HepG2 (cell line): ENCODE measurements around the gene RNASE4. TPM values are rescaled to one million over a fixed set of nuclear protein-coding genes. Genes with fewer than 3 reads are reported as not detected.

ENCODE experiments used
- BORCS8-MEF2B ChIP-seq: sonication (generic); formaldehyde crosslinking; IDR thresholded peaks from 2 replicates; pipeline ENCODE4 v1.8.0; 2022; ENCODE audit warnings: mild to moderate bottlenecking, missing genetic modification reagents
- CHD2 ChIP-seq: IDR thresholded peaks from 2 replicates; pipeline ENCODE4 v1.6.1; 2011; ENCODE audit warnings: low read depth, low read length, improper control_type of control experiment
- FLYWCH1 ChIP-seq: sonication (generic); formaldehyde crosslinking; IDR thresholded peaks from 2 replicates; pipeline ENCODE4 v1.8.1; 2023; ENCODE audit warnings: mild to moderate bottlenecking, missing genetic modification reagents
- JUND ChIP-seq: sonication (generic); formaldehyde crosslinking; IDR thresholded peaks from 2 replicates; pipeline ENCODE4 v1.8.0; 2022; ENCODE audit warnings: mild to moderate bottlenecking, missing genetic modification reagents
- KLF12 ChIP-seq: sonication (generic); formaldehyde crosslinking; IDR thresholded peaks from 2 replicates; pipeline ENCODE4 v1.4.0; 2020; ENCODE audit warnings: missing genetic modification reagents, borderline replicate concordance
- KLF15 ChIP-seq: sonication (generic); formaldehyde crosslinking; IDR thresholded peaks from 2 replicates; pipeline ENCODE4 v1.8.1; 2023; ENCODE audit warnings: borderline replicate concordance, mild to moderate bottlenecking, inconsistent platforms, missing genetic modification reagents, mixed read lengths
- POLR2G ChIP-seq: fragments of 200-400 bp; formaldehyde crosslinking; IDR thresholded peaks from 2 replicates; pipeline ENCODE4 v1.6.1; 2018; ENCODE audit warnings: mild to moderate bottlenecking, low read depth, low read length, moderate library complexity
- SP4 ChIP-seq: sonication (generic); formaldehyde crosslinking; IDR thresholded peaks from 2 replicates; pipeline ENCODE4 v1.8.1; 2023; ENCODE audit warnings: mild to moderate bottlenecking, missing genetic modification reagents
- TEAD2 ChIP-seq: sonication (generic); formaldehyde crosslinking; IDR thresholded peaks from 2 replicates; pipeline ENCODE4 v1.9.0; 2021; ENCODE audit warnings: missing genetic modification reagents
- YEATS2 ChIP-seq: sonication (generic); formaldehyde crosslinking; IDR thresholded peaks from 2 replicates; pipeline ENCODE4 v1.4.0; 2020; ENCODE audit warnings: missing genetic modification reagents, borderline replicate concordance
- ZFP82 ChIP-seq: sonication (generic); formaldehyde crosslinking; IDR thresholded peaks from 2 replicates; pipeline ENCODE4 v1.5.1; 2020; ENCODE audit warnings: mild to moderate bottlenecking, missing genetic modification reagents, borderline replicate concordance
- ZFYVE20 ChIP-seq: sonication (generic); formaldehyde crosslinking; IDR thresholded peaks from 2 replicates; pipeline ENCODE4 v1.8.0; 2023; ENCODE audit warnings: low read depth, mild to moderate bottlenecking, moderate library complexity, missing genetic modification reagents, borderline replicate concordance
- ZNF225 ChIP-seq: sonication (generic); formaldehyde crosslinking; IDR thresholded peaks from 2 replicates; pipeline ENCODE4 v1.4.0; 2020; ENCODE audit warnings: mild to moderate bottlenecking, missing genetic modification reagents
- ZNF230 ChIP-seq: sonication (generic); formaldehyde crosslinking; IDR thresholded peaks from 2 replicates; pipeline ENCODE4 v1.4.0; 2020; ENCODE audit warnings: mild to moderate bottlenecking, missing genetic modification reagents
- ZNF264 ChIP-seq: sonication (generic); formaldehyde crosslinking; IDR thresholded peaks from 2 replicates; pipeline ENCODE4 v1.4.0; 2020; ENCODE audit warnings: missing genetic modification reagents
- ZNF329 ChIP-seq: sonication (generic); formaldehyde crosslinking; IDR thresholded peaks from 2 replicates; pipeline ENCODE4 v1.9.0; 2021; ENCODE audit warnings: low read depth, mild to moderate bottlenecking, missing genetic modification reagents
- ZNF350 ChIP-seq: sonication (generic); formaldehyde crosslinking; IDR thresholded peaks from 2 replicates; pipeline ENCODE4 v1.4.0; 2020; ENCODE audit warnings: mild to moderate bottlenecking, low read depth, missing genetic modification reagents, borderline replicate concordance
- ZNF577 ChIP-seq: sonication (generic); formaldehyde crosslinking; IDR thresholded peaks from 2 replicates; pipeline ENCODE4 v1.4.0; 2020; ENCODE audit warnings: mild to moderate bottlenecking, low read depth, missing genetic modification reagents, borderline replicate concordance
- ZNF644 ChIP-seq: IDR thresholded peaks from 2 replicates; pipeline ENCODE4 v1.6.1; 2016; ENCODE audit warnings: low read depth
- polyA plus RNA-seq, 8 experiments: library from polyadenylated mRNA; depleted of rRNA in 3 of 8; stranded (reverse) in 7 of 8; unstranded in 1 of 8; fragments of >200 nt; fragmentation: Illumina TruSeq in 4 of 8; extraction: Trizol in 4 of 8; gene quantifications; 2 replicates each; pipeline versions ENCODE4 v1.2.1 to v1.2.3, GENCODE V29; 2011 to 2016; ENCODE audit warnings: low read depth in 4 of 8, missing spikeins in 1 of 8, mixed read lengths in 1 of 8; ENCODE audit not compliant: insufficient read depth in 1 of 8
- total RNA-seq, 5 experiments: library from RNA; depleted of rRNA; stranded (reverse); fragments of >200 nt; fragmentation: Illumina TruSeq; extraction: Trizol; gene quantifications; 2 replicates each; pipeline ENCODE4 v1.2.3, GENCODE V29; 2016; ENCODE audit warnings: low read depth in 1 of 5
- TF ChIP-seq, protein P1 (sequence below): sonication (generic); formaldehyde crosslinking; IDR thresholded peaks from 2 replicates; pipeline ENCODE4 v1.8.1; 2022; ENCODE audit warnings: low read depth, mild to moderate bottlenecking, missing genetic modification reagents
- TF ChIP-seq, protein P2 (sequence below): sonication (generic); formaldehyde crosslinking; IDR thresholded peaks from 2 replicates; pipeline ENCODE4 v1.4.0; 2020; ENCODE audit warnings: missing genetic modification reagents
- TF ChIP-seq, protein P3 (sequence below): fragments of 450-650 bp; IDR thresholded peaks from 2 replicates; pipeline ENCODE4 v1.6.1; 2016
- TF ChIP-seq, protein P4 (sequence below): sonication (generic); formaldehyde crosslinking; conservative IDR thresholded peaks from 2 replicates; pipeline ENCODE4 v1.4.0; 2020; ENCODE audit warnings: missing genetic modification reagents

RNASE4 gene
- total and polyA plus RNA-seq, 2 of the 13 experiments (the other 11 are each of a cell fraction or from before 2014, with no cell fraction given) = 109 to 983 TPM

DNA sequence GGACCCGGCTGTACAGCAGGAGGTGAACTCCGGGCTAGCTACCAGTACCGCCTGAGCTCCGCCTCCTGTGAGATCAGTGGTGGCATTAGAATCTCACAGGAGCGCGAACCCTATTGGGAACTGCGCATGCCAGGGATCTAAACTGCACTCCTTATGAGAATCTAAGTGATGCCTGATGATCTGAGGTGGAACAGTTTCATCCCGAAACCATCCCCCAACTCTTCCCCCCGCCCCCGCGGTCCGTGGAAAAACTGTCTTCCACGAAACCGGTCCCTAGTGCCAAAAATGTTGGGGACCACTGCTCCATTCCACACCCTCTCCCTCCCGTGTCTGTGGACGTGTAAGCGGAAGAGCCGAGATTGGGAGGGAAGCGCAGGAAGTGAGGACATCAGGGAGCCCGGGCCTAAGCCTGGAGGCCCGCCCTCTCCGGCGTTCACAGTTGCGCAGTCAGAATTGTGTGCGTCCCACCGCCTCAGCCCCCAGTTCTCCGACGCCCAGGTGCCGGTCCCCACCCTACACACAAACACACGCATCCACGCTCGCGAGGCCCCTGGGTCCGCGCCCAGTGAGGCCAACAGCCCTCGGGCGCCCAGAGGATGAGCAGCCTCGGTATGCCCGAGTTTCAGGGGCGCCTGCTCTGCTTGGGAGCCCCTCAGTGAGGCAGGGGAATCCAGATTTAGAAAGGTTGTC is 1.8 kb upstream of the RNASE4 start (continued):
- TF ChIP-seq, protein P1, sequence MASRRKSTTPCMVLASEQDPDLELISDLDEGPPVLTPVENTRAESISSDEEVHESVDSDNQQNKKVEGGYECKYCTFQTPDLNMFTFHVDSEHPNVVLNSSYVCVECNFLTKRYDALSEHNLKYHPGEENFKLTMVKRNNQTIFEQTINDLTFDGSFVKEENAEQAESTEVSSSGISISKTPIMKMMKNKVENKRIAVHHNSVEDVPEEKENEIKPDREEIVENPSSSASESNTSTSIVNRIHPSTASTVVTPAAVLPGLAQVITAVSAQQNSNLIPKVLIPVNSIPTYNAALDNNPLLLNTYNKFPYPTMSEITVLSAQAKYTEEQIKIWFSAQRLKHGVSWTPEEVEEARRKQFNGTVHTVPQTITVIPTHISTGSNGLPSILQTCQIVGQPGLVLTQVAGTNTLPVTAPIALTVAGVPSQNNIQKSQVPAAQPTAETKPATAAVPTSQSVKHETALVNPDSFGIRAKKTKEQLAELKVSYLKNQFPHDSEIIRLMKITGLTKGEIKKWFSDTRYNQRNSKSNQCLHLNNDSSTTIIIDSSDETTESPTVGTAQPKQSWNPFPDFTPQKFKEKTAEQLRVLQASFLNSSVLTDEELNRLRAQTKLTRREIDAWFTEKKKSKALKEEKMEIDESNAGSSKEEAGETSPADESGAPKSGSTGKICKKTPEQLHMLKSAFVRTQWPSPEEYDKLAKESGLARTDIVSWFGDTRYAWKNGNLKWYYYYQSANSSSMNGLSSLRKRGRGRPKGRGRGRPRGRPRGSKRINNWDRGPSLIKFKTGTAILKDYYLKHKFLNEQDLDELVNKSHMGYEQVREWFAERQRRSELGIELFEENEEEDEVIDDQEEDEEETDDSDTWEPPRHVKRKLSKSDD (CRISPR knock-in tag) = peak; percentile 86; the same call in 1 of the 2 replicates
- TF ChIP-seq ZNF225 (0 out of 2 replicates have a peak, but pooled peaks have one; percentile 24), ZNF577 (CRISPR knock-in tag) (no peak), JUND (no peak; the same call in 1 of the 2 replicates), ZNF350 (CRISPR knock-in tag) (peak; percentile 45; the same call in 1 of the 2 replicates), SP4 (peak; percentile 81), ZNF264 (CRISPR knock-in tag) (0 out of 2 replicates have a peak, but pooled peaks have one; percentile 17), ZFP82 (CRISPR knock-in tag) (peak; percentile 64; the same call in 1 of the 2 replicates), KLF15 (CRISPR knock-in tag) (no peak; the same call in 1 of the 2 replicates), BORCS8-MEF2B (CRISPR knock-in tag) (peak; percentile 48; the same call in 1 of the 2 replicates), YEATS2 (peak; percentile 62), POLR2G (peak; percentile 91), FLYWCH1 (CRISPR knock-in tag) (peak; percentile 83; the same call in 1 of the 2 replicates), CHD2 (0 out of 2 replicates have a peak, but pooled peaks have one; percentile 34), ZNF329 (CRISPR knock-in tag) (0 out of 2 replicates have a peak, but pooled peaks have one; percentile 25), KLF12 (CRISPR knock-in tag) (no peak), ZFYVE20 (CRISPR knock-in tag) (no peak), ZNF230 (CRISPR knock-in tag) (peak; percentile 26), ZNF644 (CRISPR knock-in tag) (0 out of 2 replicates have a peak, but pooled peaks have one; percentile 74), TEAD2 (CRISPR knock-in tag) (peak; percentile 37; the same call in 1 of the 2 replicates)
- TF ChIP-seq, protein P2, sequence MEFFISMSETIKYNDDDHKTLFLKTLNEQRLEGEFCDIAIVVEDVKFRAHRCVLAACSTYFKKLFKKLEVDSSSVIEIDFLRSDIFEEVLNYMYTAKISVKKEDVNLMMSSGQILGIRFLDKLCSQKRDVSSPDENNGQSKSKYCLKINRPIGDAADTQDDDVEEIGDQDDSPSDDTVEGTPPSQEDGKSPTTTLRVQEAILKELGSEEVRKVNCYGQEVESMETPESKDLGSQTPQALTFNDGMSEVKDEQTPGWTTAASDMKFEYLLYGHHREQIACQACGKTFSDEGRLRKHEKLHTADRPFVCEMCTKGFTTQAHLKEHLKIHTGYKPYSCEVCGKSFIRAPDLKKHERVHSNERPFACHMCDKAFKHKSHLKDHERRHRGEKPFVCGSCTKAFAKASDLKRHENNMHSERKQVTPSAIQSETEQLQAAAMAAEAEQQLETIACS (CRISPR knock-in tag) = no peak; the same call in 1 of the 2 replicates
- TF ChIP-seq, protein P3, sequence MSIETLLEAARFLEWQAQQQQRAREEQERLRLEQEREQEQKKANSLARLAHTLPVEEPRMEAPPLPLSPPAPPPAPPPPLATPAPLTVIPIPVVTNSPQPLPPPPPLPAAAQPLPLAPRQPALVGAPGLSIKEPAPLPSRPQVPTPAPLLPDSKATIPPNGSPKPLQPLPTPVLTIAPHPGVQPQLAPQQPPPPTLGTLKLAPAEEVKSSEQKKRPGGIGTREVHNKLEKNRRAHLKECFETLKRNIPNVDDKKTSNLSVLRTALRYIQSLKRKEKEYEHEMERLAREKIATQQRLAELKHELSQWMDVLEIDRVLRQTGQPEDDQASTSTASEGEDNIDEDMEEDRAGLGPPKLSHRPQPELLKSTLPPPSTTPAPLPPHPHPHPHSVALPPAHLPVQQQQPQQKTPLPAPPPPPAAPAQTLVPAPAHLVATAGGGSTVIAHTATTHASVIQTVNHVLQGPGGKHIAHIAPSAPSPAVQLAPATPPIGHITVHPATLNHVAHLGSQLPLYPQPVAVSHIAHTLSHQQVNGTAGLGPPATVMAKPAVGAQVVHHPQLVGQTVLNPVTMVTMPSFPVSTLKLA = no peak
- TF ChIP-seq, protein P4, sequence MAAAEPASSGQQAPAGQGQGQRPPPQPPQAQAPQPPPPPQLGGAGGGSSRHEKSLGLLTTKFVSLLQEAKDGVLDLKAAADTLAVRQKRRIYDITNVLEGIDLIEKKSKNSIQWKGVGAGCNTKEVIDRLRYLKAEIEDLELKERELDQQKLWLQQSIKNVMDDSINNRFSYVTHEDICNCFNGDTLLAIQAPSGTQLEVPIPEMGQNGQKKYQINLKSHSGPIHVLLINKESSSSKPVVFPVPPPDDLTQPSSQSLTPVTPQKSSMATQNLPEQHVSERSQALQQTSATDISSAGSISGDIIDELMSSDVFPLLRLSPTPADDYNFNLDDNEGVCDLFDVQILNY (CRISPR knock-in tag) = no peak
